HEK293 (cell line): ENCODE results near the gene NOVA1.

Experiments
- ZNF362 ChIP-seq: fragments of 450-650 bp; formaldehyde crosslinking; IDR thresholded peaks from 2 replicates; pipeline ENCODE4 v1.5.1; 2016; ENCODE audit warnings: missing biosample characterization, missing genetic modification characterization
- ZNF768 ChIP-seq: fragments of 450-650 bp; formaldehyde crosslinking; IDR thresholded peaks from 2 replicates; pipeline ENCODE4 v1.5.1; 2018; ENCODE audit warnings: missing biosample characterization, mild to moderate bottlenecking, missing genetic modification characterization
- ZNF837 ChIP-seq: fragments of 450-650 bp; formaldehyde crosslinking; IDR thresholded peaks from 2 replicates; pipeline ENCODE4 v1.5.1; 2016; ENCODE audit warnings: missing biosample characterization, missing genetic modification characterization
- TF ChIP-seq, protein P1 (sequence below): IDR thresholded peaks from 2 replicates; pipeline ENCODE4 v1.6.1; 2011; ENCODE audit warnings: mild to moderate bottlenecking, low read depth, low read length, borderline replicate concordance
- TF ChIP-seq, protein P2 (sequence below): fragments of 450-650 bp; formaldehyde crosslinking; IDR thresholded peaks from 2 replicates; pipeline ENCODE4 v1.5.1; 2016; ENCODE audit warnings: missing biosample characterization, missing genetic modification characterization

DNA sequence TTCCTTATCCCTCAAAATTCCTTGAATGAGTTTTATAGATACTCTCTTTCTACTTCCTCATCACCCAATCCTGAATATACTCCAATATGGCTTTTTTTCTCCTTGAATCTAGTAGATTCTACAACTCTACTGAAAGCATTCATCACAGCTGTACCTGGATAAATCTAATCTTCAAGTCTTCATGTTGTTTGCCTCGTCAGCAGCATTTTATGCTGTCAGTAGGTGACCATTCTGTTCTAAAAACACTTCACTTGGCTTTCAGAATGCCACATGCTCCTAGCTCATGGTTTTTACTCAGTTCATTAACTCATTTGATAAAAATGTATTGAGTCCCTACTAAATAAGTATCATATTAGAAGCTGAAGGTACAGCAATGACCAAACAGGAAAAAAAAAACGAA lies 113.3 kb downstream of the NOVA1 start:
- TF ChIP-seq, protein P1, sequence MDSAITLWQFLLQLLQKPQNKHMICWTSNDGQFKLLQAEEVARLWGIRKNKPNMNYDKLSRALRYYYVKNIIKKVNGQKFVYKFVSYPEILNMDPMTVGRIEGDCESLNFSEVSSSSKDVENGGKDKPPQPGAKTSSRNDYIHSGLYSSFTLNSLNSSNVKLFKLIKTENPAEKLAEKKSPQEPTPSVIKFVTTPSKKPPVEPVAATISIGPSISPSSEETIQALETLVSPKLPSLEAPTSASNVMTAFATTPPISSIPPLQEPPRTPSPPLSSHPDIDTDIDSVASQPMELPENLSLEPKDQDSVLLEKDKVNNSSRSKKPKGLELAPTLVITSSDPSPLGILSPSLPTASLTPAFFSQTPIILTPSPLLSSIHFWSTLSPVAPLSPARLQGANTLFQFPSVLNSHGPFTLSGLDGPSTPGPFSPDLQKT, result no peak
- TF ChIP-seq, protein P2, sequence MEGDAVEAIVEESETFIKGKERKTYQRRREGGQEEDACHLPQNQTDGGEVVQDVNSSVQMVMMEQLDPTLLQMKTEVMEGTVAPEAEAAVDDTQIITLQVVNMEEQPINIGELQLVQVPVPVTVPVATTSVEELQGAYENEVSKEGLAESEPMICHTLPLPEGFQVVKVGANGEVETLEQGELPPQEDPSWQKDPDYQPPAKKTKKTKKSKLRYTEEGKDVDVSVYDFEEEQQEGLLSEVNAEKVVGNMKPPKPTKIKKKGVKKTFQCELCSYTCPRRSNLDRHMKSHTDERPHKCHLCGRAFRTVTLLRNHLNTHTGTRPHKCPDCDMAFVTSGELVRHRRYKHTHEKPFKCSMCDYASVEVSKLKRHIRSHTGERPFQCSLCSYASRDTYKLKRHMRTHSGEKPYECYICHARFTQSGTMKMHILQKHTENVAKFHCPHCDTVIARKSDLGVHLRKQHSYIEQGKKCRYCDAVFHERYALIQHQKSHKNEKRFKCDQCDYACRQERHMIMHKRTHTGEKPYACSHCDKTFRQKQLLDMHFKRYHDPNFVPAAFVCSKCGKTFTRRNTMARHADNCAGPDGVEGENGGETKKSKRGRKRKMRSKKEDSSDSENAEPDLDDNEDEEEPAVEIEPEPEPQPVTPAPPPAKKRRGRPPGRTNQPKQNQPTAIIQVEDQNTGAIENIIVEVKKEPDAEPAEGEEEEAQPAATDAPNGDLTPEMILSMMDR, result no peak
- no peak for TF ChIP-seq ZNF362 (tag by site-specific recombination)
- no peak for TF ChIP-seq ZNF837 (tag by site-specific recombination)
- no peak for TF ChIP-seq ZNF768
